Measurements from ENCODE around the gene CLEC5A.

Gene CLEC5A

GRCh38 chr7:141976524-141977245 is 29.9 kb upstream of the CLEC5A start:
- intact Hi-C loops (cut with DNase I; ENCODE audit: low total_unique reads): no loop called here
- DNase-seq: no peak
- Histone ChIP-seq H3K4me3 (no peak overlapping the region), H3K4me1 (no peaks in the 10 kb centered on the region), H3K9me3 (no peaks in the 10 kb centered on the region), H3K27ac (no peak overlapping the region), H3K27me3 (no peaks in the 10 kb centered on the region), H3K36me3 (no peaks in the 10 kb centered on the region)
- TF ChIP-seq, protein P1, sequence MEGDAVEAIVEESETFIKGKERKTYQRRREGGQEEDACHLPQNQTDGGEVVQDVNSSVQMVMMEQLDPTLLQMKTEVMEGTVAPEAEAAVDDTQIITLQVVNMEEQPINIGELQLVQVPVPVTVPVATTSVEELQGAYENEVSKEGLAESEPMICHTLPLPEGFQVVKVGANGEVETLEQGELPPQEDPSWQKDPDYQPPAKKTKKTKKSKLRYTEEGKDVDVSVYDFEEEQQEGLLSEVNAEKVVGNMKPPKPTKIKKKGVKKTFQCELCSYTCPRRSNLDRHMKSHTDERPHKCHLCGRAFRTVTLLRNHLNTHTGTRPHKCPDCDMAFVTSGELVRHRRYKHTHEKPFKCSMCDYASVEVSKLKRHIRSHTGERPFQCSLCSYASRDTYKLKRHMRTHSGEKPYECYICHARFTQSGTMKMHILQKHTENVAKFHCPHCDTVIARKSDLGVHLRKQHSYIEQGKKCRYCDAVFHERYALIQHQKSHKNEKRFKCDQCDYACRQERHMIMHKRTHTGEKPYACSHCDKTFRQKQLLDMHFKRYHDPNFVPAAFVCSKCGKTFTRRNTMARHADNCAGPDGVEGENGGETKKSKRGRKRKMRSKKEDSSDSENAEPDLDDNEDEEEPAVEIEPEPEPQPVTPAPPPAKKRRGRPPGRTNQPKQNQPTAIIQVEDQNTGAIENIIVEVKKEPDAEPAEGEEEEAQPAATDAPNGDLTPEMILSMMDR (IDR thresholded peaks at IDR 0.05): no peak

GRCh38 chr7:141975806-141976523 is 29.2 kb upstream of the CLEC5A start:
- peak; percentile 49 to 72 for DNase-seq
- Histone ChIP-seq H3K9me3 (no peaks in the 10 kb centered on the region), H3K36me3 (no peaks in the 10 kb centered on the region), H3K4me3 (peak overlapping the region in 1 of 2 donors; percentile 34), H3K27ac (no peak overlapping the region), H3K27me3 (no peaks in the 10 kb centered on the region), H3K4me1 (no peaks in the 10 kb centered on the region)
- TF ChIP-seq, protein P1 (IDR thresholded peaks at IDR 0.05): peak; percentile 64 to 70
- intact Hi-C loops (cut with DNase I; ENCODE audit: low total_unique reads): no loop called here

DNA sequence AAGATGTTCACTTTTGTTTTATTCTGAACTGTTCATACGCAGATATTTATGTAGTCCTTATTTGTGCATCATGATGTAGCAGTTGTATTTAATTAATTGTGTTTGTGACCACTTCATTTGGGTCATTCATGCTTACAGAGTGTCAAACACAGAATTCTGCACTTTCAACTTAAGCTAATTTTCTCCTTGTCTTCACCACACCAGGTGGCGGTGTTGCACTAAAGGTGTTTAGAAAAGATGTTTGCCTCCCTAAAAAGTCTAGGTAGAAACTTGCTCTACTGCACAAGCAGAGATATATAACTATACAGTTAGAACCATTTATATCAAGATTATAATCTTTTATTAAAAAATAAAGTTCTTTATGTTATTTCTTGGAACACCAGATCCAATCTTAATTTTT is 28.1 kb upstream of the CLEC5A start:
- no peak for DNase-seq
- intact Hi-C loops (cut with DNase I; ENCODE audit: low total_unique reads): no loop called here
- TF ChIP-seq, protein P1 (IDR thresholded peaks at IDR 0.05): no peak

DNA sequence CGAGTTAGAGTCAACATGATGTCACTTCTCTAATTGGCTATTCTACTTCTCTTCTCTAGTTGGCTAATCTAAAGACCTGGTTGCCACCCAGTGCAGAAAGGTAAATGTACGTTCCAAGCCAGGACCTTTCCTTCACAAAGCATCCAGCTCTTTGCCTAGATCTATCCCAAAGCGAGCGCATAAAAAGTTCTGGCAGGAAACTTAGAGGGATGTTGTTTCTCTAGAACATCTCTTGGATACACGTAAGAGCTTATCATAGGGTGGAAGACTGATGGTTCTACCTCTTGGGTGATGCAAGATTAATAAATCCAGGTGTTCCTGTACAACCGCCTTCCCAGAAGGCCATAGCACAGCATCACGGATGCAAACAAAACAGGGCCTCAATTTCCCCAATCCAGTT is 26.9 kb upstream of the CLEC5A start, which contains the start of gene TAS2R38:
Gene TAS2R38 (minus strand): TSS at position 101 of the 400 bp plus-strand sequence. CDS start 84 bp downstream, at position 17.
- intact Hi-C loops (cut with DNase I; ENCODE audit: low total_unique reads): no loop called here

More for the DNA sequence above, 28.1 kb upstream of the CLEC5A start:
- H3K27ac ChIP-seq: no peak overlapping the region
- no peaks in the 10 kb centered on the region for H3K36me3 ChIP-seq
- H3K4me3 ChIP-seq: no peak overlapping the region
- no peaks in the 10 kb centered on the region for H3K27me3 ChIP-seq
- H3K9me3 ChIP-seq: no peaks in the 10 kb centered on the region
- no peaks in the 10 kb centered on the region for H3K4me1 ChIP-seq

DNA sequence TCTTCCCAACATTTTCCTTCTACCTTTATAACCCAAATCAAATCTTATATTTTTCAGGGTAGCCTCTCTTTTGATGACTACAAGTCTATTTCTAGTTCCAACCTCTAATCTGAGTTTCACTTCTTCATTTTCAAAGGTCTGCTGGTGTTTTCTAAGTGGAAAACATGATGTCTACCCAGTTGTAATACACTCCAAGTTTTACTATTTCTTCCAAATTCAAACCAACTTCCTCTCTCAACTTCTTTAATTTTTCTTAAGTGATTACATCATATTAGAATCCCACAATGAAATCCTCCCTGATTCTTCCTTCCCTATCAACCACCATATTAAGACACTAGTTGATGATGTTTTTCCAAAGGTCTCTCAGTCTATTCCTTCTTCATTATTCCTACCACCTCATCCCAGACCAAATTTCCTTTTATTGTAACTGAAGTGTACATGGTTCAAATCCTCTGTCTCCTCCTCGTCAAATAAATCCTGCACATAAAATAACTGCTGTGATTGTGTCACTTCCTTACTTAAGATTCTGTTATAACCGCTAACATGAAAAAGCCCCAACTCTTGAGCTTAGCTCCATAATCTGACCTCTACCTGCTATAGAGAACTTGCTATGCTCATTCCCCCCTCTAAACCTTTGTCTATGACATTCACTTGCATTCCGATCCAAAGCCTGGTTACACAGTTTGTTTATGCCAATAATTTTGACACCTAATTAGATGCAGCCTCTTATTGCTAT is 14.1 kb upstream of the CLEC5A start:
- peaks cover 0 to 3% (median 0%) of the 10 kb centered on the region in 3 donors for H3K9me3 ChIP-seq
- DNase-seq: no peak
- TF ChIP-seq, protein P1 (IDR thresholded peaks at IDR 0.05): no peak
- H3K27ac ChIP-seq: no peak overlapping the region
- no peaks in the 10 kb centered on the region for H3K36me3 ChIP-seq
- H3K27me3 ChIP-seq: no peaks in the 10 kb centered on the region
- H3K4me3 ChIP-seq: no peak overlapping the region
- H3K4me1 ChIP-seq: no peaks in the 10 kb centered on the region
- intact Hi-C loops (cut with DNase I; ENCODE audit: low total_unique reads): no loop called here

More for the DNA sequence above, 26.9 kb upstream of the CLEC5A start, which contains the start of gene TAS2R38:
- DNase-seq: no peak
- Histone ChIP-seq H3K4me1 (no peaks in the 10 kb centered on the region), H3K36me3 (no peaks in the 10 kb centered on the region), H3K27me3 (no peaks in the 10 kb centered on the region), H3K4me3 (no peak within 1 kb of the TSS), H3K27ac (no peak within 1 kb of the TSS), H3K9me3 (no peaks in the 10 kb centered on the region)
- TF ChIP-seq, protein P1 (IDR thresholded peaks at IDR 0.05): no peak
